ENCODE data around the gene METTL16.

GRCh38 chr17:2560658-2561057, 49.0 kb upstream of the METTL16 start:
- TF ChIP-seq POLR2A (IDR thresholded peaks at IDR 0.05) = no peak
- TF ChIP-seq, protein P1, sequence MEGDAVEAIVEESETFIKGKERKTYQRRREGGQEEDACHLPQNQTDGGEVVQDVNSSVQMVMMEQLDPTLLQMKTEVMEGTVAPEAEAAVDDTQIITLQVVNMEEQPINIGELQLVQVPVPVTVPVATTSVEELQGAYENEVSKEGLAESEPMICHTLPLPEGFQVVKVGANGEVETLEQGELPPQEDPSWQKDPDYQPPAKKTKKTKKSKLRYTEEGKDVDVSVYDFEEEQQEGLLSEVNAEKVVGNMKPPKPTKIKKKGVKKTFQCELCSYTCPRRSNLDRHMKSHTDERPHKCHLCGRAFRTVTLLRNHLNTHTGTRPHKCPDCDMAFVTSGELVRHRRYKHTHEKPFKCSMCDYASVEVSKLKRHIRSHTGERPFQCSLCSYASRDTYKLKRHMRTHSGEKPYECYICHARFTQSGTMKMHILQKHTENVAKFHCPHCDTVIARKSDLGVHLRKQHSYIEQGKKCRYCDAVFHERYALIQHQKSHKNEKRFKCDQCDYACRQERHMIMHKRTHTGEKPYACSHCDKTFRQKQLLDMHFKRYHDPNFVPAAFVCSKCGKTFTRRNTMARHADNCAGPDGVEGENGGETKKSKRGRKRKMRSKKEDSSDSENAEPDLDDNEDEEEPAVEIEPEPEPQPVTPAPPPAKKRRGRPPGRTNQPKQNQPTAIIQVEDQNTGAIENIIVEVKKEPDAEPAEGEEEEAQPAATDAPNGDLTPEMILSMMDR (IDR thresholded peaks at IDR 0.05) = no peak
- TF ChIP-seq POLR2AphosphoS5 (IDR thresholded peaks at IDR 0.05) = no peak
